HG03175 (cell line): Measurements from ENCODE around the gene PPP6C.
"Not testable (repeated sequence)": the region's sequence is repeated elsewhere in the genome, so short reads cannot be mapped to it uniquely, and the experiment has no call there.

Experiments used
- ATAC-seq: cut with Tn5 transposase; IDR thresholded peaks from one replicate; pipeline ENCODE4 v1.9.1; 2021; ENCODE audit warnings: mild to moderate bottlenecking, moderate library complexity; ENCODE audit not compliant: unreplicated experiment

PPP6C gene

DNA sequence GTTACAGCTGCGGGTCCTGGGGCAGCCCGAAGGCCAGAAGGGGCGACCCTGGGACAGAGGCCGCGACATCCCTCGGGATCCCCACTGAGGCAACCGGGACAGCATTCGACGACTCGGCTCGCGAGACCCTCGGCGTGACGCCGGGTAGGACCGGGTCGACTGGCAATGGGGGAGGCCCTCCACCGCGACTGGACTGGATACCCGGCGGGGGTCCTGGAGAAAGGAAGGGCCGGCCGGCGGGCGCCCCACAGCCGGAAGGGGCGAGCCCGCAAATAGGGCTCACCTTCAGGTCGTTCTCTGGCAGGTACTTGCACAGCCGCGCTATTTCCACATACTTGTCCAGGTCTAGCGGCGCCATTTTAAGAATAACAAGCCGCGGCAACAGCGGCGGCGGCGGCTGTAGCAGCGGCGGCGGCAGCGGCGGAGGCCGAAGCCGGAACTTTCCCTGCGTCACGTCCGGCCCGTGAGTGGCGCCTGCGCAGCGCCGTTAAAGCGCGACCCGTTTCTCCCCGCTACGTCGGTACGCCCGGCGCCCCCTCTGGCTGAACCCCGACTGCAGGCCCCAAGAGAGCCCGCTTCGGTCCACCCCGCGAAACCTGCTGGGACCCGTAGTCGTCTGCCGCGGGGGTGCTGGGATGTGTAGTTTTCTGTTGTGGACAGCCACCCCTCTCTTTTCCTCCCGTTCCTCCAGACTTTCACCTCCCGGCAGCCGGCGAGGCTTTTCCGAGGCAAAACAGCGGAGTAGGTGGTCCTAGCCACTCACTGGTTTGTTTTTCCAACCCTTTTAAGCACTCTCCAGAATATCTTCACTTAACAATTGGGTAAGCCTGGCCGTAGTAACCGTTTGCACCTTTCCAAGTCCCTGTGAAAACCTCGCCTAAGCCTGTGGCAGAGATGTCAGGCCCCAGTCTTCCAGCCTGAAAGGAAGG is at the start of gene PPP6C:
Gene PPP6C, minus strand, starts transcription at position 443 of the 929 bp plus-strand sequence. Its CDS starts 85 bp downstream, at position 358.
- ATAC-seq = peak; percentile 97

DNA sequence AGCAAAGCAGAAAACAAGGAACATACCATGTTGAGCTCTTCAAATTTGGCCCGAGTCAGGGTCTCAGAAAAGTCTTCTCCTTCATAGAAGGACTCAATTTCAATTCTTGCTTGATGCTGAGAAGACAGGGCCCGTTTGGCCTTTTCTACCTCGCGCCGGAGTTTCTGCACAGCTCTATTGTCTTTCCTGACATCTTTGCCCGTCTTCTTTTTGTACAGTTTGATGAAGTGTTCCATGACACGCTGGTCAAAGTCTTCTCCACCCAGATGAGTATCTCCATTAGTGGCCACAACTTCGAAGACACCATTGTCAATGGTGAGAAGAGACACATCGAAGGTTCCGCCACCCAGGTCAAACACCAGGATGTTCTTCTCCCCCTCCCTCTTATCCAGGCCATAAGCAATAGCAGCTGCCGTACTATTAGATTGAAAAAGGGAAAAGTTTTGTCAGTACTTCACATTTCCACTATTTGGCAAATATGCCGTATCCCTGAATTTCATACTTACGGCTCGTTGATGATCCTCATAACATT is 49.4 kb upstream of the PPP6C start:
- no peak for ATAC-seq

DNA sequence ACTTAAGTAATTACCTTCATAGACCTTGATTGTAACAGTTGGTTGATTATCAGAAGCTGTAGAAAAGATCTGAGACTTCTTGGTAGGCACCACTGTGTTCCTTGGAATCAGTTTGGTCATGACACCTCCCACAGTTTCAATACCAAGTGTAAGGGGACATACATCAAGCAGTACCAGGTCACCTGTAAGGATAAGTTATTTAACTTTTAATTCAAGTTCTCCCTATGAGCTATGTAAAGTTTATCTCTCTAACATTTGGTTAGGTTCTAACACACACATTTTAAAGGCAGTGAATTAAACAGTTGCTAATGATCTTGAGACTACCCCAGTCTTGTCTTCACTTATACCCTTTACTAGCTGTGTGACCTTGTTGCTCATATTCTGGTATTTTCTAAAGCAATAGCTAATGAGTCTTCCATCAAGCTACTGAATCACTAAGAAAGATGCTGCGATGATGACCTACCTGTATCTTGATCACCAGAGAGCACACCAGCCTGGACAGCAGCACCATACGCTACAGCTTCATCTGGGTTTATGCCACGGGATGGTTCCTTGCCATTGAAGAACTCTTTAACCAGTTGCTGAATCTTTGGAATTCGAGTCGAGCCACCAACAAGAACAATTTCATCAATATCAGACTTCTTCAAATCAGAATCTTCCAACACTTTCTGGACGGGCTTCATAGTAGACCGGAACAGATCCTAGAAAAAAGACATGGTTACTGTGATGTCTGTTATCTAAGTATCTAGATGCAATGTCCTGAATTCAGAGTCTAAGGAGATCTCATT is 48.7 kb upstream of the PPP6C start:
- ATAC-seq = no peak

DNA sequence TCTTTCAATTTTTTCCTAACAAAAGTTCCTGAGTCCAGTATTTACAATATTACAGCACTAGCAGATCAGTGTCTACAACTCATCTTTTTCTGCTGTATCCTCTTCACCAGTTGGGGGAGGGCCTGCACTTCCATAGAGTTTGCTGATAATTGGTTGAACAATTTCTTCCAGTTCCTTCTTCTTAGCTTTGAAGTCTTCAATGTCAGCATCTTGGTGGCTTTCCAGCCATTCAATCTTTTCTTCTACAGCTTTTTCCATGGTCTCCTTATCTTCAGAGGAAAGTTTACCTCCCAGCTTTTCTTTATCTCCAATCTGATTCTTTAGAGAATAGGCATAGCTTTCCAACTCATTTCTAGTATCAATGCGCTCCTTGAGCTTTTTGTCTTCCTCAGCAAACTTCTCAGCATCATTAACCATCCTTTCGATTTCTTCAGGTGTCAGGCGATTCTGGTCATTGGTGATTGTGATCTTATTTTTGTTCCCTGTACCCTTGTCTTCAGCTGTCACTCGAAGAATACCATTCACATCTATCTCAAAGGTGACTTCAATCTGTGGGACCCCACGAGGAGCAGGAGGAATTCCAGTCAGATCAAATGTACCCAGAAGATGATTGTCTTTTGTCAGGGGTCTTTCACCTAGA is 47.0 kb upstream of the PPP6C start:
- not testable (repeated sequence) for ATAC-seq

DNA sequence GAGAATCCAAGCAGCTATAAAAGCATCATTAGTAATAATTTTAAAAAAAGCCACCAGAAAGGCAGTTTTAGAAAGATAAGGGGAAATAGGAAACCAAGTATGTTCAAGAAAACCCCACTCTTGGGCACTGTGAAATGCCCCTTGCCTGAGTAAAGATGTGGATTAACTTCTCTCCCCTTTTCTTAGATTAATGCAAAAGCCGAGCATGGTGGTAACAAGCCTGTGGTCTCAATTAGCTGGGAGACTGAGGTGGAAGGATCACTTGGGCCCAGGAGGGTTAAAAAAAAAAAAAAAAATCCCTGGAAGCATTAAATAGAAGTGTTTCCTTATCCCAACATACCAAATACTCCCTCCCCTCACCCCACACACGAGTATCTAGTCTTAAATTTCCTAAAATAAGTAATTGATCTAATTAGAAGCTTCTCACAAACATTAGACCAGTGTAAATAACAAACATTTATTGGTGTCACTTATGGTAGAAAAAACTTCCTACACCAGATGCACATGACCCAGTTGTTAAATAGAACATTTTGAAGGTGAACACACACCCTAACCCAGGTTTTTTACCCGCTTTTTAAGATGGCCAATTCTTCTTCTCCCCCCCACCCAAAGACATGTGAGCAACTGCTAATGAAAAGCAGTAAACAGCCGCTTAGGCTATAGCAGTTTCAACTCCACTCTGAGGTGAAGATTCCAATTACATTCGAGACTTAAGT is 46.4 kb upstream of the PPP6C start:
- no peak for ATAC-seq

GRCh38 chr9:125234099-125234498 is 44.5 kb upstream of the PPP6C start:
- ATAC-seq = not testable (repeated sequence)

DNA sequence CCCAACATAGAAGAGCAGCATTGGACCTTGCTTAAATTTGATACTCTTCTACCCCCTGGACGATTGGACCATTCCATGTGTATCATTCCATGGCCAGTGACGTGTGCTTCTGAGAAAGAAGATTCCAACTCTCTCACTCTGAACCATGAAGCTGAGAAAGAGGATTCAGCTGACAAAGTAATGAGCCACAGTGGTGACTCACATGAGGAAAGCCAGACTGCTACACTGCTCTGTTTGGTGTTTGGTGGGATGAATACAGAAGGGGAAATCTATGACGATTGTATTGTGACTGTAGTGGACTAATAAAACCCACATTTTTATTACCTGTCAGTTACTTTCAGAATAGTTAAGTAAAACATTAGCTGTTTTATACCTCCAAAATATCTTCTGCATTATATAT is 44.1 kb upstream of the PPP6C start:
- no peak for ATAC-seq

DNA sequence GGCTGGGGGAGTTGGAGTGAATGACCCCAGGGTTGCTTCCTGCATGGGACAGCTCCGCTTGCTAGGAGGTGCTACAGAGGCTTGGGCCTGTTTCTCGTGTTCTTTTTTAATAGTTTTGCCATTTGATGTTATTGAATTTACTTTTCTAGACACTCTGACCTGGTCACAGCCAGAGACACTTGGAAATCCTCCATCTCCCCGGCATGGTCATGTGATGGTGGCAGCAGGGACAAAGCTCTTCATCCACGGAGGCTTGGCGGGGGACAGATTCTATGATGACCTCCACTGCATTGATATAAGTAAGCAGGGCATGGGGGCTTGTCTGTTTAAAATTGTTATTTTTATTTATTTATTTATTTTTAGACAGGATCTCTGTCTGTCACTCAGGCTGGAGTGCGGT is 38.2 kb upstream of the PPP6C start:
- no peak for ATAC-seq

GRCh38 chr9:125224858-125225257 is 35.3 kb upstream of the PPP6C start:
- ATAC-seq = not testable (repeated sequence)

DNA sequence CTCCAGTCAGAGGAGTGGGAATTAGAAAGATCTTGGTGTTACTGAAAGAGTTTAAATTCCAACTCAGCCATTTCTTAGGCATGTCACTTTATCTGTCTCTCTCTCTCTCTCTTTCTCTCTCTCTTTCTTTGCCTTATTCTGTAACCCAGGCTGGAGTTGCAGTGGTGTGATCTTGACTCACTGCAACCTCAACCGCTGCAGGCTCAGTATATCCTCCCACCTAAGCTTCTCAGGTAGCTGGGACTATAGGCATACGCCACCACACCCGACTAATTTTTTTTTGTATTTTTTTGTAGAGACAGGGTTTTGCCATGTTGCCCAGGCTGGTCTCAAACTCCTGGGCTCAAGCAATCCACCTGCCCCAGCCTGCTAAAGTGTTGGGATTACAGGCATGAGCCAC is 29.0 kb upstream of the PPP6C start:
- ATAC-seq = no peak

- no peak for ATAC-seq
Observed at GRCh38 chr9:125214186-125214585, 24.6 kb upstream of the PPP6C start.

DNA sequence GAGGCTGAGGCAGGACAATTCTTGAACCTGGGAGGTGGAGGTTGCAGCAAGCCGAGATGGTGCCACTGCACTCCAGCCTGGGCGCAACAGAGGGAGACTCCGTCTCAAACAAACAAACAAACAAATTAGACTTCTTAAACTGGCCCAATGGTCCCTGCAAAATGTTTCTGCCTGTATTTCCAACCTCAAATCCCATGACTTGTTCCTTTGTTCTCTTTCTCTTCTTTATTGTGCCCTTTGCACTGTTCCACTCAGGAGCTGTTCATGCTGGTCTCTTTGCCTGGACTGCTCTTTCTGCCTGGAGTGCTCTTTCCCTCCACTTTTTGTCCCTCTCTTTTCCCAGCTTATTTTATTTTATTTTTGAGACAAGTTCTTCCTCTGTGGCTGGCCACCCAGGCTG is 14.9 kb upstream of the PPP6C start:
- no peak for ATAC-seq

DNA sequence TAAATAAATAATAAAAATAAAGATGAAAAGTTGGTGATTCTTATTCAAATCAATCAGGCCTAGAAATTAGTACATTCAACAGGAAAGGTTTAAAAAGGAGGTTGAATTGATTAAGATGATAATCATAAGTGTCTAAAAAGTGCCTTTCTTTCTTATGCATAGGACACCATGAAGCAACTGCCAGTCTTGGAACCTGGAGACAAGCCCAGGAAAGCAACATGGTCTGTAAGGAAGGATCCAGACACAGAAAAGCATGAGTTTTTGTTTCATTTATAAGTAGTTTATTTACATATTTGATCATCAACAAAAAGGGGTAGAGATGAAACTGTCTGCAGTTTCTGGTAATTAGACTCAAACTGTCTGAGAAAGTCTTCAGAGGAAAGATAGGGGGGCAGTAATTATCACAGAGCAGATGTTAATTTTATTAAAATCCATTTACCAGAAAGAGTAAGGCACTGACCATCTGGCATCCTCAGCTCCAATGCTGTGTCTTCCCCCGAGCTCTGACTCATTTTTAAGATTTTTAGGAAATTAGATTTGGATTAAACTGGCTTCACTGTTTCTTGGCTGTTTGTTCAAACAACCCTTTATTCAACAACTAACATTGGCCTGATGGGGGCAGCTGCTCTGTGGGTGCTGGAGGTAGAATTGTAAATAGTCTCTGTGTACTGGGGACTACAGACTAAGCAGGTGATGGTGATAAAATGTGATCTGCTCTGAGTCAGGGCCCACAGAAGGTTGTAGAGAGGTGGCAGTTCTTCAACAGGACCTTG is 13.4 kb upstream of the PPP6C start:
- ATAC-seq = no peak

- peak; percentile 97 for ATAC-seq
Observed at GRCh38 chr9:125200216-125201047, 10.8 kb upstream of the PPP6C start, which contains the start of gene RABEPK. Gene RABEPK, plus strand, starts transcription at chr9:125200542. Its CDS starts 2,472 bp downstream, at chr9:125203014.

DNA sequence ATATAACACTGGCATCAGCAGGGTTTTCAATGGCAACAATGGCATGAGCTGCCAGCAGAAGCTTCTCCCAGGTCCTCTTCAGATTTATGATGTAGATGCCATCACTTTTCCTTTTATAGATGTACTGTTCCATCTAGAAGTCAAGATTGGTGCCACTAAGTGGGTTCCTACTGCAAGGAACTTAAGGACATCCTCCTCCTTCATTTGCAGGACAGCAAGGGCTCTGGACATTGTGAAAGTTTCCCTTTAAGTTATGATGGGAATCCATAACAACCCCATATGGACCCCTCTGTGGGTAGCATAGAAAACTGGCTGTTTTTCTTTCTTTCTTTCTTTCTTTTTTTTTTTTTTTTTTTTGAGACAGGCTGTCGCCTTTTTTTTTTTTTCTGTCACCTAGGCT is 6.0 kb upstream of the PPP6C start:
- not testable (repeated sequence) for ATAC-seq

DNA sequence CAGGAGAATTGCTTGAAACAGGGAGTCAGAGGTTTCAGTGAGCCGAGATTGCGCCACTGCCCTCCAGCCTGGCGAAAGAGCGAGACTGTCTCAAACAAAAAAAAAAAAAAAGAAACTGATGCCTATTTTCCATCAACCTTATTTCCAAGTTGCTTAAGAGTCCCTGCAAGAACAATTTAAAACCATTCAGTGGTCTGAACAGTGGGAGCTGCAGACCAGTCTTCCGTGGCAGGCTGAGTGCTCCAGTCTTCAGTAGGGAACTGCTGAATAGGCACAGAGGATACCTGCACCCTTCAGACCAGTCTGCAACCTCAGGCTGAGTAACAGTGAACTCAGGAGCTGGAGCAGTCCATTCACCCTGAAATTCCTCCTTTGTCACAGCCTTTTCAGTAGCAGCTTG is 4.9 kb upstream of the PPP6C start:
- not testable (repeated sequence) for ATAC-seq

DNA sequence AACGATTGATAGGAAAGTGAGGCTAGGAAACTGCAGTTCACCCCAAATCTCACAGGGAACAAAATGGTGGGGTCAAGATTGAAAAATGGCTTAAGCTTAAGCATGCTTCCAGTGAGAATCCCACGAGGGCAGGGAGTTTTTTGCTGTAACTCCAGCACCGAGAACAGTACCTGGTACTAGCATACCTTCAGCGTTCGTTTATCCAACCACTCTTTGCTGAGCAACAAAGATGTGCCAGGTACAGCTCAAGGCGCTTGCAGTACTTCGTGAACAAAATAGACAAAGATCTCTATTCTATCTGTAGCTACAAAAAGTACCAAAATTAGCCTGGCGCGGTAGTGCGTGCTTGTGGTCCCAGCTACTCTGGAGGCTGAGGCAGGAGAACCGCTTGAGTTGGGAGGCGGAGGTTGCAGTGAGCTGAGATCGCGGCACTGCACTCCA is 778 bp upstream of the PPP6C start:
- no peak for ATAC-seq

- ATAC-seq = peak; percentile 21
Observed at GRCh38 chr9:125189011-125189360, 617 bp downstream of the PPP6C start.

DNA sequence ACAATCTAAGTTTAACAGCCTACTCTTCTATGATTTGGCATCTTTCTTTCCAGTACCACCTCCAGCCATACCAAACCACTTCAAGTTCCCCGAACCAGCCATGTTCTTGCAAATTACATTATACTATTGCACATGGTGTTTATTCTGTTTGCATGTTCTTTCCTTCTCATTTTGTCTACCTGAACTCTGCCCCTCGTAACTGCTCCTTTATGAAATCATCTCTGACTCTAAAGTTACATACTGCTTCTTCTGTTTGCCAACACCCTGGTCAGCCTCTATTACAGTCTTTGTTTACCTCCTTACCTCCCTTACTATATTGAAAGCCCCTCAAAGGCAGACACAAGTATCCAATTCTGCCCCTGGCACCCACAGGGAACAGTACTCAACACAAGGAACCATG is 6.0 kb downstream of the PPP6C start:
- no peak for ATAC-seq
